ENCODE measurements around the gene CAPN15.

The CAPN15 gene

GRCh38 chr16:525520-526180 is 1.9 kb upstream of the CAPN15 start:
- no peak for TF ChIP-seq CTCF (IDR thresholded peaks at IDR 0.05; ENCODE audit: low read depth, low read length, missing control alignments)
- peak overlapping the region; percentile 65 for H3K4me3 ChIP-seq (ENCODE audit: low read depth, low read length)
- DNase-seq (ENCODE audit: low read depth): peak; percentile 54
- in situ Hi-C loops (cut with HindIII; ENCODE audit: low sequenced_read_pairs): no loop called here

GRCh38 chr16:526181-527014 is 1.1 kb upstream of the CAPN15 start:
- in situ Hi-C loops (cut with HindIII; ENCODE audit: low sequenced_read_pairs): no loop called here
- no peak for TF ChIP-seq CTCF (IDR thresholded peaks at IDR 0.05; ENCODE audit: low read depth, low read length, missing control alignments)
- peak; percentile 12 for DNase-seq (ENCODE audit: low read depth)
- peak overlapping the region; percentile 65 for H3K4me3 ChIP-seq (ENCODE audit: low read depth, low read length)

- DNase-seq (ENCODE audit: low read depth): peak; percentile 8
- TF ChIP-seq CTCF (IDR thresholded peaks at IDR 0.05; ENCODE audit: low read depth, low read length, missing control alignments): no peak
- in situ Hi-C loops (cut with HindIII; ENCODE audit: low sequenced_read_pairs): no loop called here
- peak overlapping the region; percentile 65 for H3K4me3 ChIP-seq (ENCODE audit: low read depth, low read length)
Observed at GRCh38 chr16:528111-529011, 849 bp downstream of the CAPN15 start.

- DNase-seq (ENCODE audit: low read depth): no peak
- peak overlapping the region; percentile 65 for H3K4me3 ChIP-seq (ENCODE audit: low read depth, low read length)
- no peak for TF ChIP-seq CTCF (IDR thresholded peaks at IDR 0.05; ENCODE audit: low read depth, low read length, missing control alignments)
- in situ Hi-C loops (cut with HindIII; ENCODE audit: low sequenced_read_pairs): no loop called here
Observed at GRCh38 chr16:529012-529575, 1.6 kb downstream of the CAPN15 start.

GRCh38 chr16:530111-530817 is 2.8 kb downstream of the CAPN15 start:
- DNase-seq (ENCODE audit: low read depth): no peak
- no peak for TF ChIP-seq CTCF (IDR thresholded peaks at IDR 0.05; ENCODE audit: low read depth, low read length, missing control alignments)
- no peak overlapping the region for H3K4me3 ChIP-seq (ENCODE audit: low read depth, low read length)
- in situ Hi-C loops (cut with HindIII; ENCODE audit: low sequenced_read_pairs): no loop called here
